ENCODE data around the gene SLC5A1.

Gene SLC5A1

DNA sequence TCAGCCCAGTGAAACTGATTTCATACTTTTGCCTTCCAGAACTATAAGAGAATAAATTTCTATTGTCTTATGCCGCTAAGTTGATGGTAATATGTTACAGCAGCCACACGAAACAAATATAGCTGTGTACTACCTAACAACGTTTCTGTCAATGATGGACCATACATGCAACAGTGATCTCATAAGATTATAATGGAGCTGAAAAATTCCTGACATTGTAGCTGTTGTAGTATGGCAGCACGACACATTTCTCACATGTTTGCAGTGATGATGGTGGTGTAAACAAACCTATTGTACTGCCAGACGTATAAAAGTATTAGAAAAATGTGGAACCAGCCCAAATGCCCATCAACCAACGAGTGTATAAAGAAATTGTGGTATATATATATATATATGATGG, 5.8 kb upstream of the SLC5A1 start:
- no peak for DNase-seq
- no peak for TF ChIP-seq EZH2phosphoT487 (IDR thresholded peaks at IDR 0.05; ENCODE audit: low read length)
- TF ChIP-seq, protein P1, sequence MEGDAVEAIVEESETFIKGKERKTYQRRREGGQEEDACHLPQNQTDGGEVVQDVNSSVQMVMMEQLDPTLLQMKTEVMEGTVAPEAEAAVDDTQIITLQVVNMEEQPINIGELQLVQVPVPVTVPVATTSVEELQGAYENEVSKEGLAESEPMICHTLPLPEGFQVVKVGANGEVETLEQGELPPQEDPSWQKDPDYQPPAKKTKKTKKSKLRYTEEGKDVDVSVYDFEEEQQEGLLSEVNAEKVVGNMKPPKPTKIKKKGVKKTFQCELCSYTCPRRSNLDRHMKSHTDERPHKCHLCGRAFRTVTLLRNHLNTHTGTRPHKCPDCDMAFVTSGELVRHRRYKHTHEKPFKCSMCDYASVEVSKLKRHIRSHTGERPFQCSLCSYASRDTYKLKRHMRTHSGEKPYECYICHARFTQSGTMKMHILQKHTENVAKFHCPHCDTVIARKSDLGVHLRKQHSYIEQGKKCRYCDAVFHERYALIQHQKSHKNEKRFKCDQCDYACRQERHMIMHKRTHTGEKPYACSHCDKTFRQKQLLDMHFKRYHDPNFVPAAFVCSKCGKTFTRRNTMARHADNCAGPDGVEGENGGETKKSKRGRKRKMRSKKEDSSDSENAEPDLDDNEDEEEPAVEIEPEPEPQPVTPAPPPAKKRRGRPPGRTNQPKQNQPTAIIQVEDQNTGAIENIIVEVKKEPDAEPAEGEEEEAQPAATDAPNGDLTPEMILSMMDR (IDR thresholded peaks at IDR 0.05; ENCODE audit: low read length) = no peak
- TF ChIP-seq EZH2 (optimal IDR thresholded peaks at IDR 0.05; ENCODE audit: low read depth, low read length) = no peak
- no peaks in the 10 kb centered on the region for H4K20me1 ChIP-seq (ENCODE audit: insufficient read depth, low read length)
- H3K4me3 ChIP-seq (ENCODE audit: low read length) = no peak overlapping the region
- H3K36me3 ChIP-seq (replicated peaks; ENCODE audit: insufficient read depth, low read length) = no peaks in the 10 kb centered on the region
- no peak overlapping the region for H3K9ac ChIP-seq (ENCODE audit: low read length)
- no peak overlapping the region for H2AFZ ChIP-seq (ENCODE audit: low read length)
- H3K4me1 ChIP-seq (ENCODE audit: low read length) = peaks cover 30% of the 10 kb centered on the region
- no peaks in the 10 kb centered on the region for H3K27me3 ChIP-seq (replicated peaks; ENCODE audit: insufficient read depth, low read length)
- H3K4me2 ChIP-seq (ENCODE audit: low read depth, low read length) = no peak overlapping the region
- no peaks in the 10 kb centered on the region for H3K9me2 ChIP-seq (replicated peaks; ENCODE audit: insufficient read depth, low read length)
- no peaks in the 10 kb centered on the region for H3K79me2 ChIP-seq (ENCODE audit: low read length)
- H3K9me3 ChIP-seq (replicated peaks; ENCODE audit: insufficient read depth, low read length) = no peaks in the 10 kb centered on the region
- H3K27ac ChIP-seq (ENCODE audit: low read length) = no peak overlapping the region
- peaks cover 6% of the 10 kb centered on the region; the same call in 1 of the 2 replicates for H3F3A ChIP-seq (ENCODE audit: insufficient read depth, low read length)

DNA sequence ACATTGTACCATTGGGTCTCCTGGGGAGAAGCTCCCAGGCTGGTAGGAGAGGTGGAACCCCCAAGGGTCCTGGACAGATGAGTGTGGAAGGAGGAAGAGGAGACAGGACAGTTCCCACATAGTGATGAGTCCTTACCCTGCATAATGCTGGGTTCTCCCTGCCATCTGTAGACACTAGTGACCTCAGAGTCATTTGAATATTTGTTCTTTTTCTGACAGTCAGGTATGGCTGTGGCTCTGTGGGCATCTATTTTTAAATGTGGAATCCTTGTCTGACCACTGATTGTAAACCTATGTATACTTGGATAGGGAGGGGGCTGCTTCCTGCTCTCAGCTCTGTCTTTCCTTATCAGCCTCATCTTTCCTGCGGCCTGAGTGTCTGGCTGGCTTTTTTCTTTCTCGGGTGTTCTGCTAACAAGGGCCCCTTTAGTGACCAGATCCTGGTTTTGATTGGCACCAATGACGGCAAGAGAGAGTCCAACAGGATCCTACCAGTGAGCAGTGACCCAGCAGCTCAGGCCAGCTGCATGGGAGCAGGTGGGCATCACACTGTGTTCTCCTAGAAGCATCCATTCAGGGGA, 2.6 kb upstream of the SLC5A1 start:
- peaks cover 6% of the 10 kb centered on the region; the same call in 1 of the 2 replicates for H3F3A ChIP-seq (ENCODE audit: insufficient read depth, low read length)
- peak overlapping the region; percentile 2; the same call in 1 of the 2 replicates for H3K4me3 ChIP-seq (ENCODE audit: low read length)
- peak overlapping the region; percentile 72 for H3K4me2 ChIP-seq (ENCODE audit: low read depth, low read length)
- peak overlapping the region; percentile 50; the same call in 1 of the 2 replicates for H3K27ac ChIP-seq (ENCODE audit: low read length)
- peaks cover 41% of the 10 kb centered on the region for H3K4me1 ChIP-seq (ENCODE audit: low read length)
- no peaks in the 10 kb centered on the region for H4K20me1 ChIP-seq (ENCODE audit: insufficient read depth, low read length)
- H3K36me3 ChIP-seq (replicated peaks; ENCODE audit: insufficient read depth, low read length) = no peaks in the 10 kb centered on the region
- H3K9me2 ChIP-seq (replicated peaks; ENCODE audit: insufficient read depth, low read length) = no peaks in the 10 kb centered on the region
- DNase-seq = peak; percentile 55
- TF ChIP-seq, protein P1 (IDR thresholded peaks at IDR 0.05; ENCODE audit: low read length) = no peak
- TF ChIP-seq EZH2 (optimal IDR thresholded peaks at IDR 0.05; ENCODE audit: low read depth, low read length) = no peak
- no peak for TF ChIP-seq EZH2phosphoT487 (IDR thresholded peaks at IDR 0.05; ENCODE audit: low read length)
- no peaks in the 10 kb centered on the region for H3K79me2 ChIP-seq (ENCODE audit: low read length)
- no peaks in the 10 kb centered on the region for H3K27me3 ChIP-seq (replicated peaks; ENCODE audit: insufficient read depth, low read length)
- H3K9me3 ChIP-seq (replicated peaks; ENCODE audit: insufficient read depth, low read length) = no peaks in the 10 kb centered on the region
- H3K9ac ChIP-seq (ENCODE audit: low read length) = peak overlapping the region; percentile 9; the same call in 1 of the 2 replicates
- H2AFZ ChIP-seq (ENCODE audit: low read length) = peak overlapping the region; percentile 57

DNA sequence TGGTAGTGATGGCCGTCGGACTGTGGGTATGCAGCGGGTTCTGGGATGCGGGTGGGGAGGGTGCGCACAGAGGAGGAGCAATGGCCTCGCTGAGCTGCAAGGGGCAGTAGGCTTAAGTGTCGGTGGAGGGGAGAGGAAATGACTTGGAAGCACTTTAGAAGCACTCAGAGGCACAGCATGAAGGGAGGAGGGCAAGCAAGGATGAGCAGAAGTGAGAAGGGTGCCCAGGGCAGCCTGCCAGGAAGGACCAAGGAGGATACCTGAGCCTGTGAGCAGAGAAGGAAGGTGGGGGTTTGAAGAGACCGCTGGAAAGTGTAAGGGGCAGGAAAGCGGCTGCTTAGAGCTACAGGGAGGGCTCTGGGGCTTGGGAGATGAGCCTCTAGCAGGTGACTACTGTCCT, 330 bp downstream of the SLC5A1 start:
- Histone ChIP-seq H4K20me1 (ENCODE audit: insufficient read depth, low read length) (no peaks in the 10 kb centered on the region), H3K4me1 (ENCODE audit: low read length) (peaks cover 41% of the 10 kb centered on the region), H3K9ac (ENCODE audit: low read length) (no peak overlapping the region), H3K4me3 (ENCODE audit: low read length) (no peak overlapping the region), H3F3A (ENCODE audit: insufficient read depth, low read length) (peaks cover 6% of the 10 kb centered on the region; the same call in 1 of the 2 replicates), H3K36me3 (replicated peaks; ENCODE audit: insufficient read depth, low read length) (no peaks in the 10 kb centered on the region), H3K4me2 (ENCODE audit: low read depth, low read length) (no peak overlapping the region), H3K27me3 (replicated peaks; ENCODE audit: insufficient read depth, low read length) (no peaks in the 10 kb centered on the region), H2AFZ (ENCODE audit: low read length) (no peak overlapping the region), H3K27ac (ENCODE audit: low read length) (no peak overlapping the region), H3K9me3 (replicated peaks; ENCODE audit: insufficient read depth, low read length) (no peaks in the 10 kb centered on the region), H3K9me2 (replicated peaks; ENCODE audit: insufficient read depth, low read length) (no peaks in the 10 kb centered on the region), H3K79me2 (ENCODE audit: low read length) (no peaks in the 10 kb centered on the region)
- TF ChIP-seq, protein P1 (IDR thresholded peaks at IDR 0.05; ENCODE audit: low read length) = no peak
- no peak for TF ChIP-seq EZH2 (optimal IDR thresholded peaks at IDR 0.05; ENCODE audit: low read depth, low read length)
- TF ChIP-seq EZH2phosphoT487 (IDR thresholded peaks at IDR 0.05; ENCODE audit: low read length) = no peak
- DNase-seq = no peak

Data from MM.1S (cell line).